Measurements from ENCODE around the gene BTBD9.

BTBD9 gene

GRCh38 chr6:38161331-38161730 is 478.4 kb downstream of the BTBD9 start (continued):
- TF ChIP-seq PATZ1 (CRISPR knock-in tag; IDR thresholded peaks at IDR 0.05; ENCODE audit: borderline replicate concordance): no peak
- no peak for TF ChIP-seq TOX (CRISPR knock-in tag; IDR thresholded peaks at IDR 0.05; ENCODE audit: borderline replicate concordance)

GRCh38 chr6:38160831-38161230 is 478.9 kb downstream of the BTBD9 start:
- ATAC-seq: no peak
- TF ChIP-seq SNAI2 (CRISPR knock-in tag; IDR thresholded peaks at IDR 0.05): no peak
- no peak for TF ChIP-seq TOX (CRISPR knock-in tag; IDR thresholded peaks at IDR 0.05; ENCODE audit: borderline replicate concordance)
- no peak for TF ChIP-seq ESRRG (CRISPR knock-in tag; IDR thresholded peaks at IDR 0.05)
- TF ChIP-seq TSHZ2 (CRISPR knock-in tag; IDR thresholded peaks at IDR 0.05): no peak
- TF ChIP-seq TCF4 (CRISPR knock-in tag; IDR thresholded peaks at IDR 0.05; ENCODE audit: borderline replicate concordance): no peak
- TF ChIP-seq ZFP30 (CRISPR knock-in tag; IDR thresholded peaks at IDR 0.05): no peak
- TF ChIP-seq ARNTL (CRISPR knock-in tag; IDR thresholded peaks at IDR 0.05; ENCODE audit: borderline replicate concordance, low read depth): no peak
- TF ChIP-seq ISL1 (CRISPR knock-in tag; IDR thresholded peaks at IDR 0.05): no peak
- no peak for TF ChIP-seq ZC3H10 (CRISPR knock-in tag; IDR thresholded peaks at IDR 0.05)
- no peak for TF ChIP-seq ZNF70 (CRISPR knock-in tag; IDR thresholded peaks at IDR 0.05)
- TF ChIP-seq CSRNP3 (CRISPR knock-in tag; IDR thresholded peaks at IDR 0.05): no peak

- TF ChIP-seq CSDC2 (CRISPR knock-in tag; IDR thresholded peaks at IDR 0.05) (no peak), CSRNP3 (CRISPR knock-in tag; IDR thresholded peaks at IDR 0.05) (no peak), OSR1 (CRISPR knock-in tag; IDR thresholded peaks at IDR 0.05) (no peak), ESRRG (CRISPR knock-in tag; IDR thresholded peaks at IDR 0.05) (no peak), ZFP3 (CRISPR knock-in tag; IDR thresholded peaks at IDR 0.05) (no peak), TOX (CRISPR knock-in tag; IDR thresholded peaks at IDR 0.05; ENCODE audit: borderline replicate concordance) (no peak), SNAI2 (CRISPR knock-in tag; IDR thresholded peaks at IDR 0.05) (no peak), ISL1 (CRISPR knock-in tag; IDR thresholded peaks at IDR 0.05) (no peak), ARNTL (CRISPR knock-in tag; IDR thresholded peaks at IDR 0.05; ENCODE audit: borderline replicate concordance, low read depth) (no peak), ZFP30 (CRISPR knock-in tag; IDR thresholded peaks at IDR 0.05) (no peak), ZNF70 (CRISPR knock-in tag; IDR thresholded peaks at IDR 0.05) (no peak), RARB (CRISPR knock-in tag; IDR thresholded peaks at IDR 0.05) (no peak), POU6F1 (CRISPR knock-in tag; IDR thresholded peaks at IDR 0.05; ENCODE audit: borderline replicate concordance, low read depth) (no peak), PPARA (CRISPR knock-in tag; IDR thresholded peaks at IDR 0.05; ENCODE audit: borderline replicate concordance) (no peak), TCF4 (CRISPR knock-in tag; IDR thresholded peaks at IDR 0.05; ENCODE audit: borderline replicate concordance) (no peak), CREB5 (CRISPR knock-in tag; IDR thresholded peaks at IDR 0.05; ENCODE audit: low read depth) (no peak), TSHZ2 (CRISPR knock-in tag; IDR thresholded peaks at IDR 0.05) (no peak), GLIS3 (CRISPR knock-in tag; IDR thresholded peaks at IDR 0.05) (no peak)
- ATAC-seq: no peak
Observed at GRCh38 chr6:38159596-38159995, 480.1 kb downstream of the BTBD9 start.
